Calu3 (cell line): ENCODE data around the gene CTDP1. TPM values are rescaled to one million over a fixed set of nuclear protein-coding genes. Genes with fewer than 3 reads are reported as not detected.

Experiments used
- BruUV-seq: library from RNA; stranded (reverse); fragments of 400-500 nt; replicated peaks from 2 replicates; lab custom pipeline; 2021; lab: Mats Ljungman, UMichigan
- CTCF ChIA-PET: fragments of 300-600 bp; sonication (Branson Sonifier 250); formaldehyde crosslinking; loops from one replicate; lab custom pipeline; 2022; ENCODE audit warnings: antibody characterized with exemption; lab: Charles Lee
- DNase-seq: peaks from one replicate; pipeline ENCODE4 v3.0.0; 2022
- H3K27ac Mint-ChIP-seq: one replicate; pipeline ENCODE4 v1.8.0; 2022; ENCODE audit warnings: mixed read lengths; ENCODE audit not compliant: unreplicated experiment
- H3K27me3 Mint-ChIP-seq: one replicate; pipeline ENCODE4 v1.8.0; 2022; ENCODE audit warnings: mixed read lengths; ENCODE audit not compliant: unreplicated experiment
- H3K36me3 Mint-ChIP-seq: one replicate; pipeline ENCODE4 v1.8.0; 2022; ENCODE audit warnings: mild to moderate bottlenecking, moderate library complexity, mixed read lengths; ENCODE audit not compliant: insufficient read depth, unreplicated experiment
- H3K4me1 Mint-ChIP-seq: one replicate; pipeline ENCODE4 v1.8.0; 2022; ENCODE audit warnings: mild to moderate bottlenecking, low read depth, mixed read lengths; ENCODE audit not compliant: unreplicated experiment
- H3K4me3 Mint-ChIP-seq: one replicate; pipeline ENCODE4 v1.8.0; 2022; ENCODE audit warnings: mild to moderate bottlenecking, low read depth, moderate library complexity, mixed read lengths; ENCODE audit not compliant: unreplicated experiment
- H3K9me3 Mint-ChIP-seq: one replicate; pipeline ENCODE4 v1.8.0; 2022; ENCODE audit warnings: low read depth, mixed read lengths; ENCODE audit not compliant: unreplicated experiment
- intact Hi-C: fragments of 100-400 bp; cut with micrococcal nuclease; formaldehyde crosslinking; loops from one replicate; pipeline ENCODE4 v1.10.0; 2022; ENCODE audit not compliant: unreplicated experiment
- total RNA-seq: library from RNA; stranded (reverse); gene quantifications from 2 replicates; pipeline ENCODE4 v1.2.3, GENCODE V29; 2022
- TF ChIP-seq, protein P1 (sequence below): fragments of 200-600 bp; IDR thresholded peaks from one replicate; pipeline ENCODE4 v1.8.0; 2022; ENCODE audit warnings: antibody characterized with exemption; ENCODE audit not compliant: unreplicated experiment

The CTDP1 gene
- total RNA-seq, 1 experiment from 2014 or later, result 15.6 TPM

GRCh38 chr18:79684283-79684631, 4.7 kb downstream of the CTDP1 start:
- H3K27me3 Mint-ChIP-seq, result no peaks in the 10 kb centered on the region
- TF ChIP-seq, protein P1, sequence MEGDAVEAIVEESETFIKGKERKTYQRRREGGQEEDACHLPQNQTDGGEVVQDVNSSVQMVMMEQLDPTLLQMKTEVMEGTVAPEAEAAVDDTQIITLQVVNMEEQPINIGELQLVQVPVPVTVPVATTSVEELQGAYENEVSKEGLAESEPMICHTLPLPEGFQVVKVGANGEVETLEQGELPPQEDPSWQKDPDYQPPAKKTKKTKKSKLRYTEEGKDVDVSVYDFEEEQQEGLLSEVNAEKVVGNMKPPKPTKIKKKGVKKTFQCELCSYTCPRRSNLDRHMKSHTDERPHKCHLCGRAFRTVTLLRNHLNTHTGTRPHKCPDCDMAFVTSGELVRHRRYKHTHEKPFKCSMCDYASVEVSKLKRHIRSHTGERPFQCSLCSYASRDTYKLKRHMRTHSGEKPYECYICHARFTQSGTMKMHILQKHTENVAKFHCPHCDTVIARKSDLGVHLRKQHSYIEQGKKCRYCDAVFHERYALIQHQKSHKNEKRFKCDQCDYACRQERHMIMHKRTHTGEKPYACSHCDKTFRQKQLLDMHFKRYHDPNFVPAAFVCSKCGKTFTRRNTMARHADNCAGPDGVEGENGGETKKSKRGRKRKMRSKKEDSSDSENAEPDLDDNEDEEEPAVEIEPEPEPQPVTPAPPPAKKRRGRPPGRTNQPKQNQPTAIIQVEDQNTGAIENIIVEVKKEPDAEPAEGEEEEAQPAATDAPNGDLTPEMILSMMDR, result no peak
- H3K9me3 Mint-ChIP-seq, result no peaks in the 10 kb centered on the region
- H3K36me3 Mint-ChIP-seq, result peaks cover 17% of the 10 kb centered on the region
- intact Hi-C loops, result no loop called here
- no peak for DNase-seq
- no peak overlapping the region for H3K4me3 Mint-ChIP-seq
- no peaks in the 10 kb centered on the region for H3K4me1 Mint-ChIP-seq
- CTCF ChIA-PET, result no interaction called here
- no peak overlapping the region for H3K27ac Mint-ChIP-seq
- BruUV-seq, result no TSS peak

- peaks cover 12% of the 10 kb centered on the region for H3K36me3 Mint-ChIP-seq
- intact Hi-C loops, result no loop called here
- TF ChIP-seq, protein P1, result no peak
- no peaks in the 10 kb centered on the region for H3K27me3 Mint-ChIP-seq
- no TSS peak for BruUV-seq
- H3K4me3 Mint-ChIP-seq, result no peak overlapping the region
- no peak for DNase-seq
- no peak overlapping the region for H3K27ac Mint-ChIP-seq
- CTCF ChIA-PET, result no interaction called here
- no peaks in the 10 kb centered on the region for H3K4me1 Mint-ChIP-seq
- H3K9me3 Mint-ChIP-seq, result no peaks in the 10 kb centered on the region
These were observed 5.2 kb downstream of the CTDP1 start for GRCh38 chr18:79684787-79685186.

DNA sequence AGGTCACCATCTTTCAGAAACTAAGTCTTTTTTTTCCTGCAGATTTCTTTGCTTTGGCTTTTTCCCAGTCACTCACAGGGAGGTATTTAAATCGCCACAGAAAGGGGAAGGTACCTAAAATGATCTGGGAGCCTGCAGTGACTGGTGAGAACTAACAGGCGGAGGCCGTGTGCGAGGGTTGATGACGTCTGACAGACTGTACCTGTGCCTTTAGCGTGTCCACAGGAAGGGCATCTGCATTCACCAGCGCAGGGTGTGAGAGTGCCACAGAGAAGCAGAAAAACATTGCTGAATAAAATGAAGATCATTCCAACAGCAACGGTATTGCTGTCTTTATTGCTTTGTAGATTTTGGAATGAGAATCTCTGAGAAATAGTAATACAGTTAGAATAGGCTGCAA, 5.7 kb downstream of the CTDP1 start:
- Mint-ChIP-seq H3K27me3 (no peaks in the 10 kb centered on the region), H3K4me1 (no peaks in the 10 kb centered on the region), H3K27ac (no peak overlapping the region), H3K4me3 (no peak overlapping the region), H3K9me3 (no peaks in the 10 kb centered on the region), H3K36me3 (peaks cover 10% of the 10 kb centered on the region)
- intact Hi-C loops, result no loop called here
- CTCF ChIA-PET, result no interaction called here
- BruUV-seq, result no TSS peak
- DNase-seq, result no peak
- TF ChIP-seq, protein P1, result no peak

GRCh38 chr18:79685971-79686370, 6.4 kb downstream of the CTDP1 start:
- CTCF ChIA-PET, result no interaction called here
- Mint-ChIP-seq H3K4me1 (no peaks in the 10 kb centered on the region), H3K36me3 (peaks cover 3% of the 10 kb centered on the region), H3K9me3 (no peaks in the 10 kb centered on the region), H3K27me3 (no peaks in the 10 kb centered on the region), H3K4me3 (no peak overlapping the region), H3K27ac (no peak overlapping the region)
- DNase-seq, result no peak
- TF ChIP-seq, protein P1, result no peak
- intact Hi-C loops, result no loop called here
- no TSS peak for BruUV-seq
